OCI-LY1 (cell line): ENCODE results near the gene NUDT2.

Experiments used
- CTCF ChIP-seq: fragments of 200-600 bp; sonication (generic), shearing (Covaris generic); IDR thresholded peaks from 2 replicates; pipeline ENCODE4 v1.5.1; 2017; ENCODE audit warnings: mild to moderate bottlenecking, antibody characterized with exemption, low read length, moderate library complexity, mixed read lengths
- EZH2 ChIP-seq: fragments of 200-600 bp; sonication (generic), shearing (Covaris generic); IDR thresholded peaks from 2 replicates; pipeline ENCODE4 v1.8.0; 2017; ENCODE audit warnings: borderline replicate concordance, mixed run types, mild to moderate bottlenecking, antibody characterized with exemption, low read length, moderate library complexity, mixed read lengths

GRCh38 chr9:34362614-34363214 lies 33.3 kb downstream of the NUDT2 start:
- TF ChIP-seq CTCF (no peak), EZH2 (no peak)
